DMS153 treated with DMSO at 0.1 percent for 48 hours (cell line): ENCODE measurements around the gene LRRC32.

ENCODE experiments used
- DNase-seq: peaks from one replicate; lab custom pipeline; 2025; ENCODE audit not compliant: unreplicated experiment; lab: John Stamatoyannopoulos, UW

The LRRC32 gene

DNA sequence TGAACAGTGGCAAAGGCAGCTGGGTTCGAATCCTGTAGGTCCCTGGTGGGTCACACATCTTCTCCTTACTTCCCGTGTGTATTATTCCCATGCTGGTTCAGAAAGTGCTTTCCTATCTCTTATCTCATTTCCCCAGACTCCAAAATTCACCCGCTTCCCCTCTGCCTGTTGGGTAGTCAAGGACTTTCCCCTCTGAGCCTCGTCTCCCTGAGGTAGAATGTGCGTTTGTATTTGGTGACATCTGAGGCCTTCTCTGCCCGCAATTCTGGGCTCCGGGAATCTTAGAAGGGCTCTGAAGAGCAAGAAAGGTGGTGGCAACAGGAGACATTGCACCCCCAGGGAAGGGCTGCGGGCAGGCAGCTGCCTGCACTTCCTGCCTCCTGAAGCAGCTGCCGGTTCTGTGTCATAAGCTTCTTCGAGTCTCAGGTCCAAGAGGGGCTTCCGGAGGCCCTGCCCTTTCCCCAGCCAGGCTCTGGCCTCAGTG lies 5.9 kb downstream of the LRRC32 start:
- DNase-seq = no peak

DNA sequence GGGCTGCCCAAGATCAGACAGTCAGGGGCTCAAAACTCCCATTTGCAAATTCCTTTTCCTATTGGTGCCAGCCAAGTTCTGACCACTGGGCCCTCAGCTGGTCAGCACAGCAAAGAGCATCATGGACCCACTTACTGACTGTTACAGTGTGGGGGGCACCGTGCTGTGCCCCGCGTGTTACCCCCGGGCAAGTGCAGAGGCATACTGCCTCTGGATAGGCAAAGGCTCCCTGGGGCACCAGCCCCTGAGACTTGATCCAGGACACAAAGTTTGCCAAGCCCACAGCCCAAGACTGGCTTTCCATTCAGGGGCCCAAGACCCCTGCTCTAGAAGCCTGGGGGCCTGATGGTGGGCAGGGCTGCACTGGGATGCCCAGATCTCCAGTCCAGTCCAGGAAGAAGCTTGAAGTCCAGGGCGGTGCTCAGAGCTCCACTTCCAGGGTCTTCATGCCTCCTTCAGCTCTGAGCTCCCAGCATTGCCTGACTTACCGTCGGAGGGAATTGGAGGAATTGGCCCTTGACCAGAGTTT lies 6.6 kb downstream of the LRRC32 start:
- no peak for DNase-seq

DNA sequence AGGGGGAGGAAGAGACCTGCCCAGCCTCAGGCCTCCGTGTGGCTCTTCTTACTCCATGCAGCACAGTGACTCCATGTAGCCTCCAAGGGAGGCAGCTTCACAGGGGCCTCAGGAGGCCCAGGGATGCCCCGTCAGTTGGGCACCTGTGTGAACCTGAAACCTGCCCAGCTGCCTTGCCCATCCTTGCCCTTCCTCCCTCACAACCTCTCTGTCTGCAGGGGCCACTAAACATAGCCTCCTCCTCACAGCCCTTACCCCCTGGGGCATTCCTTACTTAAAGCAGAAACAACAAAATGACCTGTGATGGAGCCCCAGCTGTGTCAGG lies 7.1 kb downstream of the LRRC32 start:
- DNase-seq = no peak

DNA sequence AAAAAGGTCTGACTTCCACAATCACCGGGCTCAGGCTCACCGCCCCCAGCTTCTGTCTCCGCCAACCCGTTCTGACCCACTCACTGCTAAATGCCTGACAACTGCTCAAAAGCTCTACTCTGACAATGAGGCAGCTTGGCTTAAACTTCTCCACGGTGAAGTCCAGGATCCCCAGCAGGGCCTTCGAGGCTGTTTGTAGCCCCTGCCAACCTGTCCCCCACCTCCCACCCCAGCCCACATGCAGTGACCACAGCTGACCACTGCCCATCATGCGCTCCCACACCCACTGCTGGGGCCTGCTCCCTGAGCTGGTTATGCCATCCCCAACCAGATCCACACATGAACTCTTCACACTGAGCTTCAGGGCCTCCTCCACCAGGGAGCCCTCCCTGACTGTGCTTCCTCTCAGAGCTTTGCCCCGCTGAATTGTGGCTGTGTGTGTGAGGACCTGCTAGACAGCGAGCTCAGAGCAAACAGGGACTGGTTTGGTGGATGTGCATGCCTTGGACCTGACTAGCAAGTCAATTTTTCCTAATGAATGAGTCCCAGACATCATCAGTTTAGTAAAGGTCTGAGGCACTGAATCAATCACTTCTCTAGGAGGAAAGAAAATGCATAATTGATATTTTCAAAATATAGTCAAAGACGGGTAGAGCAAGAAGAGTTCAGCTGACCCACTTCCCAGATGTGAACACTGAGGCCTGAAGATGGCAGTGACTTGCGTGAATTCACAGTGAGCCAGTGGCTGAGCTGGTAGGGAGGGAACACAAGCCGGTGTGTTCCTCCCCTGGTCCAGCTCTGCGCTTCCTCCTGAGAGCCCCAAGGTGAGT lies 7.7 kb downstream of the LRRC32 start:
- DNase-seq = no peak

DNA sequence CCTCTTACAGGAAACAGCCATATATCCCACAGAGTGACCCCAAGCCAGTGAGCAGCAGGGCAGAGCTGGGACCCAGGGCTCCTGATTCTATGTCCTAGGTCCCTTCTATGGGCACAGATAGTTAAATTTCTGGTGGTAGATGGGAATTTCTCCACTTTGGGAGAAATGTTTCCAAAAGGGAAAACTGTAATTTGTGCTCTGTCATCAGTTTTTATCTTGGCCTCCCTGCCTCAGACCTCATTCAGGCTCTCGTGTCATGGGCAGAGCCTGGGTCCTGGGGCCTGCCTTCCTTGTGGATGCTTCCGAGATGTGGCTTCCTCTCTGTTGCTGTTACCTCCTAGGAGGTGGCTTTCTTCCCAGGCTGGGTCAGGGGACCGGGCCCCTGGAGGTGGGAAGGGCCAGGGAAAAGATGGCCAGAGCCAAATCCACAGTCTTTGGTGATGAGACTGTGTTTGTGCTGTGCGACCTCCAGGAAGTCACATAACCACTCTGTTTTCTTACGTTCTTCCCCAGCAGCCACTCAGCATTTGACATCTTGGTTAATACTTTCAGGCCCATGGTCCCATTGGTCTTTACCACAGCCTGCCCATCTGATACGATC lies 8.6 kb downstream of the LRRC32 start:
- no peak for DNase-seq

DNA sequence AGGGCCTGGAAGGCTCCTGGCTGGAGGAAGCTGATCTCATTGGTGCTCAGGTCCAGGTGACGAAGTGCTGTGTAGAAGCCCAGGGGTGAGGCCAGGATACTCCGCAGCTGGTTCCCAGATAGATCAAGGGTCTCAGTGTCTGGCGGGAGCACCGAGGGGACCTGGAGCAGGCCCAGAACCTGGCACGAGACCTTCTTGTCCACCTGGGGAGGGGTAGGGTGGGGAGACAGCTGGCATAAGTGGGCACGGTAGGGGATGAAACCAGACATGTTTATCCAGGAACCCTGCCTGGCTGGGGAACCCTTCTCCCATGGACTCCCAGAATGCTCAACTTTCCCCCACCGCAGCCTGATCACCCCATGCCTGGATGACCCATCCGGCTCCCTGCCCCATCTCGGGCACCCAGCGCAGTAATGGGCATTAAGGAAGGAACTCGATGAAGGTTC lies 9.2 kb downstream of the LRRC32 start:
- DNase-seq = no peak

DNA sequence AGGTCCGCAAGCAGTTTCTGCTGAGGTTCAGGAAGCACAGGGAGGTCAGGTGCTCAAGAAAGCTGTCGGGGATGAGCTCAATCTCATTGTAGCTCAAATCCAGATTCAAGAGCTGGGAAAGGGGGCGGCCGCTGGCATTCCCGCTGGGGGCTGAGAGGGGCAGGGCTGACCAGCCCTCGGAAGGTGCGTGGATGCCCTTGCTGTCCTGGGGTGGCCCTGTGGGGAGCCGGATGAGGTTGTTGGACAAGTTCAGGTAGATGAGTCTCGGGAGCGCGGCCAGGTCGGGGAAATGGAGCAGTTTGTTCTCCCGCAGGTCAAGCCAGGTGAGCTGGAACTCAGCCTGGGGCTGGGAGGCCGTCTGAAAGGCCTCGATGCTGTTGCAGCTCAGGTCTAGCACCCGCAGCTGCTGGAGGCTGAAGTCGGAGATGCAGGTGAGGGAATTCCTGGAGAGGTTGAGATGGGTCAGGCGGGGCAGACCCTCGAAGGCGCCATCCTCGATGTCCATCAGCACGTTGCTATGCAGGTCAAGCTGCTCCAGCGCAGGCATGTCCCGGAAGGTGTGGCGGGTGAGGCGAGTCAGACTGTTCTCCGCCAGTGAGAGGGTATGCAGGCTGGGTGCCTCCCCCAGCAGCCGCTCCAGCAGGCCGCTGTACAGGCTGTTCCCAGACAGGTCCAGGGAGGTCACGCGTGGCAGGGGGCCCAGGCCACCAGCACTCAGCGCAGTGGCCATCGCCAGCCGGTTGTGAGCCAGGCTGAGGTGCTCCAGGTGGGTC lies 9.8 kb downstream of the LRRC32 start:
- DNase-seq = no peak

DNA sequence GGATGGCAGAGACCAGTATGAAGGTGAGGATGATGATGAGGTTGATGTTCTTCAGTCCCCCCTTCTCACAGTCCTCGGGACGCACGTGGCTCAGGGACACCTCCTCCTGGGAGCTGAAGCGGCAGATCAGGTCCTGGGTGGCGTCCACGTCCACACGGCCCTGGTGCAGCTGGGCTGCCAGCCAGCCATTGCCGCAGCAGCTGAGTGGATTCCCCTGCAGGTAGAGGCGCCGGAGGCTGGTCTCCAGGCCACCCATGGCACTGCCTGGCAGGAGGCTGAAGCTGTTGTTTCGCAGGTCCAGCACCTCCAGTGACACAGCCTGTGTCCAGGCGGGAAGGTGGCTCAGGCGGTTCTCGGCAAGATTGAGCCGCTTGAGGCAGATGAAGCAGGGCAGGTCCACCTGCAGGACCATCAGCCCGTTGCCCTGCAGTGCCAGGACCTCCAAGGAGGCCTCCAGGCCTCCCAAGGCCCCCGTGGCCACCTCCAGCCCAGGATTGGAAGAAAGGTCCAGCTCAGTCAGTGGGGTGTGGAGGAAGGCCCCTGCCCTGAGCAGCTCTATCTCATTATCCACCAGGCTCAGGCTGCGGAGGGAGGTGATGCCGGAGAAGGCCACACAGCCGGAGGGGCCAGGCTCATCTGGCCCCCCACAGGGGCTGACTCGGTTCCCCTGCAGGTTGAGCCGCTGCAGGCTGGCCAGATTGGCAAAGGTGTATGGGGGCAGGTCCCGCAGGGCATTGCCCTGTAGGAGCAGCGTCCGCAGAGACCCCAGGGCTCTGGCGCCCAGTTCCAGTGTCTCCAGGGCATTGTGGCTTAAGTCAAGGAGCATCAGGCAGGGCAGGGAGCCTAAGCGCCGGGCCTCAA lies 10.6 kb downstream of the LRRC32 start:
- no peak for DNase-seq

DNA sequence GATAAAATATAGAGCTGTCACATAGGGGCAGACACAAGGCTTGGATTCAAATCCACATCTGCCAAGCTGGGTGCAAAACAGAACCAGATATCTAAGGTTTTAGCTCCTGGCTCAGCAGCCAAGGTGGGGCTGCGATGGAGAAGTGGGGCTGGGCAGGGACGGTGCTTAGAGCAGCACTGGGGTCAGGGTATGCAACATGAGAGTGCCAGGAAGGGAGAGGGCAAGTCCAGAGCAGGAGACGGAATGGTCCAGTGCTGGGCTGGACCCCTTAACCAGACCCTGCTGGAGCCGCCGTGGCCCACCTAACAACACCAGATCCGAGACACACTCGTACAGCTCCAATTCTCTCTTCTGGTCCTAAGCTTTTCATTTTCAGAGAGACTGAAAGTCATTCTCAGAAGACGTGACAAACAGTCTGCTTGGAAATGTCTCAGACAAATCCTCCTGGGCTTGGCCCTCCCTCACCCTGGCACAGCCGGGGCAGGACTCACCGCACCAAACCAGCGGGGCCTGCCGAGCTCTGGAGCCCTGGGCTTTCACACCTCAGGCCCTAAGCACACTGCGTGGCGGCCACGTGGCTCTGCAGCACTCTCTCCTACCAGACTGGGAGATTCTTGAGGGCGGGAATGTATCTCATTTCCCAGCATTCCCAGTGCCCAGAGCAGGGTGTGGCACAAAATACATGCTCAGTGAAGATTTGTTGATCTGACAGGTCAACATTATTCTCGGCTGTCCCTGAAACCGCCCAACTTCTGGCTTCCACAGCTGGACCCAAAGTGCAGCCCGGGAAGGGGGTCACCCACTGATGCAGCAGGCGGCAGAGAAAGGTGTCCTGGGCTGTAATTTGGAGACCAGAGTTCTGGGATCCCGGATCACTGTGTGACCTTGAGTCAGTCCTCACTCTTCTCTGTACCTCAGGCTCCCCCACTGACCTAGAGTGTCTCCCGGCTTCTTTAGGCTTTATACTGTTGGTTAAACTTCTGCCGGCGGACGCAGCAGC lies 11.6 kb downstream of the LRRC32 start:
- DNase-seq = no peak

DNA sequence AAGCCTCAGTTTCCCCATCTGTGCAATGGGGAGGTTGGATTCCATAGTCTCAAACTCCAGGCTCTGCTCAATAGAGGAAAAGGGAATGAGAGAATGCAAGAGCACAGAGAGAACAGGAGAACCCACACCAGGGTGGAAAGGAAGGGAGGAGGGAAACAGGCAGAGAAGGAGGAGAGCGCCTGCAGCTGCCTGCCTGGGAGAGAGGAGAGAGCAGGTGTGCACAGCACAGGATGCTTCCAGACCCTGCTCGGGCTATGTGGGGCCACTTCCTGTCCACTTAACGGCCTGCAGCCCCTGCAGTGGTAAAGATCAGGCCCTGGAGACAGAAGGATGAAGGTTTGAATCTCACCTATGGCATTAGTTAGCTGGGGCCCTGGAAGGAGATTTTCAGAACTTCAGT lies 12.3 kb downstream of the LRRC32 start:
- DNase-seq = no peak

DNA sequence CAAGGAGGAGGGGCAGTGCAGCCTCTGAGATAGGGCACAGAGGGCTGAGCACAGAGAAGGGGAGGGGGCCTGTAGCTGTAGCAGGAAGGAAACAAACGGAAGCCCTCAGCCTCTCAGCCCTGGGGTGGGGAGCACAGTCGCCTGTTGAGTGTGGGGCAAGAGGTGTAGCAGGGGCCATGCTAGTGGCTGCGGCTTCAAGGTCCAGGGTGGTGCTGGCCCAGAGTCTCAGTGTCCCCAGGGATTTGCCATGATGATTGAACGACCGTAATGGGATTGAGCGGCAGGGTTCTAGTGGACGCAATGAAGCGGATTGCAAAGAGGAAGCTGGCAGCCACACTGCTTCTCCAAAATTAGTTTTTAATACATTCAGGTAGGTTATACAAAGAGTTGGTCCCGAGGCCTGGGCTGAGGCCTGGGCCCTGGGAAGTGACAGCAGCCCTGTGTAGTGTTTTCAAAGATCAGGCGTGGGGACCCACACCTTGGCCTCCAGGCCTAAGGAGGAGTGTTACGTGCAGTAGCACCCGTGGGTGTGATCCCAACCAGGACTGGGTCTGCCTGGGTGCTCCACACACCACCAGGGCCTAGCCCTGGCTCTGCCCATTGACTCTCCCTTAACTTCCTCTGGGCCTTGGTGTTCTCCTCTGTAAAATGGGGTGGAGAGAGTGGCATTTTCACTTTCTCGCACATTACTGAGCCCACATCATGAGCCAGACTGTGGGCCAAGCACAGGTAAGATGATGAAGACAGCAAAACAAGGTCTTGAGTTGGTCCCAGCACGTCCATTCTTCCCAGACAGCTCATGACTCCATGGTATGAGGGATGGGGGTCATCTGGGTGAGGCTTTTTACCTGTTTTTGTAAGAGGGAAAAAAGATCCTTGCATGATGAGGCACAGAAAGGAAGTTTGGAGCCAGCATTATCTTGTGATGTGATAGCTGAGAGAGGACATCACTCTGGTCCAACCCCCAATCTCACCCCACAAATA lies 13.1 kb downstream of the LRRC32 start:
- no peak for DNase-seq

DNA sequence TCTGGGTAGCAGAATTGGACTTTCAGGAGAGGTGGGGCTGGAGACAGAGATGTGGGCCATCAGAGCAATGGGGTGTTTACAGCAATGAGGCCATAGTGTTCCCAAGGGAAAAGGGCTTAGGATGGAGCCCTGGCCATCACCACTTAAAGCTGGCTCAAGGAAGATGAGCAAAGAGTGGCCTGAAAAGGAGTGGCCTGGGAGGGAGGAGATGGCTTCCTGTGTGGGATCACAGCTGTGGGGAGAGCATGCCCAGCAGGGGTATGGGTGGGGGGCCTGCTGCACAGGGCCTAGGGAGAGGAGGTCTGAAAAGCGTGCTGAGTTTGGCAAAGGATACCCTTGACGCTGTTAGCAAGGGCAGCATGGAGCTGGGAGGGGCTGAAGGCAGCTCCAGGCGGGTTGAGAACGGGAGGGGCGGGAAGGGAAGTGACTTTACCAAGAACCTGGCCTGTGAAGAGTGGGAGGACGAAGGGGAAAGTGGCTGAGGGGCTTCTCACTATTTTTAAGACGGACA lies 13.9 kb downstream of the LRRC32 start:
- no peak for DNase-seq

DNA sequence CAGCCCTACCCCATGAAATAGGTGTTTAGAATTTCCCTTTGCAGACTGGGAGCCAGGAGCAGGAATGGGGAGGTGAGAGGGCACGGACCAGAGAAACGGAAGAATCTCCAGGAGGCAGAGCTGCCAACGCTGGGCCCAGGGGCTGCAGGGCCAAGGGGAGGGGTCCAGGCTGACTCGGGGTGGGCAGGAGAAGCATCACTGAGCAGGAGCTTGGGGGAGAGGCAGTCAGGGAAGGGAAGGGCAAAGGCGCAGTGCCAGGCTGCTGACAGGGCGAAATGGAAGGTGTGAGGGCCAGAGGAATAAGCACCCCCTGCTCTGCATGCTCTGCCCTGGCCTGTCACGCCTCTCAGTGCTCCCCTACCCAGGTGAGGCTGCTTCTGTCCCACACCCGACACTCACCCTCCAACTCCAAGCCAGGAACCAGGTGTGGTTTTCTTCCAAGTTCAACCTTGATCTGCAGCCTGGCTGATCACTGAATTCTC lies 14.5 kb downstream of the LRRC32 start:
- DNase-seq = no peak

DNA sequence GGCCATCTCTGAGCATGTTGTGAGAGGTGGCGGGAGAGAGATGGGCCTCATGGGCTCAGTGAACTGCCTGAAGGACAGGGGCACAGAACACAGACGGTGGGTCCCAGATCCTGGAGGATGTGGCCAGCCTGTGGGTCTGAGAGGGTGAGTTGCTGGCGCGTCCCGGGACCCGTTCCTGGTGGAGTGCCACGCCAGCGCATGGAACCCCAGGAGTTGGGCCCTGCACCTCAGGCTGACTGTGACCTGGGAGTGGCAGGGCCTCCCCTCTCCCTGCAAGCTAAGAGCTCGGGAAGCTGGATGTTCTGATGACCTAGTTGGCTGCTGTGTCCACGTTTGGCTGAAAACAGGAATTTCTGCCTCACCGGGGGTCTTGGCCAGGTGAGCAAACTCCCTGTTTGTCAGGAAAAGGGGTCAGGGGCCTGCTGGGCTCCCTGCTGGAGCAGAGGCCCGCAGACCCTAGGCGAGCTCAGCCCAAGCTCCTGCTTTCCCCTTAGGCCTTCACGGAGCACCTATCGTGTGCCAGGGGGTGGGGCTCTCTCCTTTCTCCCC lies 15.0 kb downstream of the LRRC32 start:
- DNase-seq = no peak

DNA sequence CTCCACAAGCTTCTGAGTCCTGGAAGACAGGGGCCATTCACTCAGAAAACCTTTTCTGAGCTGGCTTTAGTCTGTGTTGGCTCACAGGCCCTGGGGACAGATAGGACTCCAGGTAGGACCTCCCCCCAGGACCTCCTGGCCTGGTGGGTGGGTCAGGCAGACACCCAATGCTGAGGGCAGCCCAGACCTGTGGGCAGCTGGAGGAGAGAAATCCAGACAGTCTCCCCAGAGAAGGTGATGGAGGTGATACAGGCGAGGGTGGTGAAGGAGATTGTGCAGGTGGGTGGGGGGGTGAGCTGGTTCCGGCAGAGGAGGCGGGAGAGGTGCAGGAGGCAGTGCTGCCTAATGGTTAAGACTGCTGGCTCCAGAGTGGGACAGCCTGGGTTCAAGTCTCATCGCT lies 15.6 kb downstream of the LRRC32 start:
- DNase-seq = no peak

DNA sequence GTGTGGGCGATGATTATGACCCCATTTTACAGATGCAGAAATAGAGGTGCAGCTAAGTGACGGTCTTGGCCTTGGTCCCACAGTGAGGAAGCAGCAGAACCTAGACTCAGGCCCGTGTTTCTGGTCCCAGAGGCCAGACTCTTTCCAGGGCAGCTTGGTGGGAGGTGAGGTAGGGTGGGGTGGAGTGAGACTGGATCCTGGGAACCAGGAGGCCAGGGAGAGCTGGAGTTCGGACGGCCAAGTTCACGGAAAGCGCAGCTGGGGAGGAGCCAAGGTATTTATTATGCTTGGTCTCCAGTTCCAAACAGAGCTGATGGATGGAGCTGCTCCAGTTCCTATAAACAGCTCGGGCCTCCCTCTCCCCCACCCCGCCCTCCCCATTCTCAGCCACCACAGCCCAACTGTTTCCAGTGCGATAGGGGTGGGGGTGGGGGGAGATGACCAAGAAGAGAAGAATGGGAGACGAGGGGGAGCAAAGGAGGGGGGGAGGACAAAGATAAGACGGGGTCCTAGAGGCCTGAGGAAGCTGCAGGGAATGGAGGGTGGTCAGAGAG lies 16.2 kb downstream of the LRRC32 start:
- DNase-seq = no peak

DNA sequence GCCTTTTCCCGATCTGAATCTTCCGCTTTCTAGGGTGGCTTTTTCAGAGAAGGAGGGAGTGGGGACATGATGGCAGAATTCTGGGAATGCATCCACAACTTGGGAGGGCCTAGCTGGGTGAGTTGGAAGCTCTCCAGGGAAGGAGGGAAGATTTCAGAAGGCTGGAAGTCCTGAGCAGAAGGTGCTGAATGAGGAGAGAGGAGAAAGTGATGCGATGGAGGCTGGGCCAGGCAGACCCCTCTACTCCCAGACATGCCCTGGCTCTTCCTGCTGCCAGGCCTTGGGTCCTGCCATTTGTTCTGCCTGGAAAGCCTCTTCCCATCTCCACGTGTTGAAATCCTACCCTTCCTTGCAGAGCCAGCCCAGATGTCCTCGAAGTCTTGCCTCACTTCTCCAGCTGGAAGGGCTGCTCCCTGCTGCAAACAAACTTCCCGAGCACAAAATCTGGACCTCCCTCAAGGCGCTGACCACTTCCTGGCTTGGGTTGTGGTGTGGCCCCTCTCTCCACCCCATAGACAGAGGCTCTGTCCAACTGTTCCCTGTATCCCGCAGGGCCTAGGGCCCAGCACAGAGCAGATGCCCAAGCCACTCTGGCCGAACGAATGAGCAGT lies 16.8 kb downstream of the LRRC32 start:
- DNase-seq = no peak
